Activated effector memory CD4-positive, alpha-beta T cell treated with anti-CD3 and anti-CD28 coated beads, Interleukin-2, amount 50 U/mL, for 16 hours (primary cell): Measurements from ENCODE around the gene OR11H7.
"Not testable (repeated sequence)": the region's sequence is repeated elsewhere in the genome, so short reads cannot be mapped to it uniquely, and the experiment has no call there.

Experiments
- DNase-seq: peaks from one replicate; pipeline ENCODE4 v3.0.0-alpha.2; 2020

The OR11H7 gene

DNA sequence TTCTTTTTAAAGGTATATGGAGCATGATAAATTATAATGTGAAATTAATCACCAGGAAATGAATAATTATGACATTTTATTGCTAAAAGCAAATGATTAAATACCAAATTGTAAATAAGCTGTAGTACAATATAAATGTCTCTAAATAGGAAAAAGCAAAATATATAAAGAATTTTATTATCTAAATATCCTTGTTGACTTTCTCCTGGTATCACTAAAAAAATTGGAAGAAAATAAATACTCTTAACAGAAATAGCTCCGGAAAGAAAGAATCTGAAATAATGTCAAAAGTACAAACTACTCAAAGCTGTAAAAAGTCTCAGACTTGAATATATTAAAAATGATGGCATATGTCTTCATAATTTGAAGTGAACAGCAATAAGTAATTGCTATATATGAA lies at the start of gene OR11H7:
Gene OR11H7 (plus strand): TSS at position 301 of the 400 bp plus-strand sequence.
- no peak for DNase-seq

DNA sequence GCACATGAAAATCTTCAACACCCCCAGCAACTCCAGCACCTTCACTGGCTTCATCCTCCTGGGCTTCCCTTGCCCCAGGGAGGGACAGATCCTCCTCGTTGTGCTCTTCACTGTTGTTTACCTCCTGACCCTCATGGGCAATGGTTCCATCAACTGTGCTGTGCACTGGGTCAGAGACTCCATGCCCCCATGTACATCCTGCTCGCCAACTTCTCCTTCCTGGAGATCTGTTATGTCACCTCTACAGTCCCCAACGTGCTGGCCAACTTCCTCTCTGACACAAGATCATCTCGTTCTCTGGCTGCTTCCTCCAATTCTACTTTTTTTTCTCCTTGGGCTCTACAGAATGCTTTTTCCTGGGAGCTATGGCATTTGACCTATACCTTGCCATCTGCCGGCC lies 49.6 kb upstream of the OR11H7 start:
- DNase-seq, result no peak

DNA sequence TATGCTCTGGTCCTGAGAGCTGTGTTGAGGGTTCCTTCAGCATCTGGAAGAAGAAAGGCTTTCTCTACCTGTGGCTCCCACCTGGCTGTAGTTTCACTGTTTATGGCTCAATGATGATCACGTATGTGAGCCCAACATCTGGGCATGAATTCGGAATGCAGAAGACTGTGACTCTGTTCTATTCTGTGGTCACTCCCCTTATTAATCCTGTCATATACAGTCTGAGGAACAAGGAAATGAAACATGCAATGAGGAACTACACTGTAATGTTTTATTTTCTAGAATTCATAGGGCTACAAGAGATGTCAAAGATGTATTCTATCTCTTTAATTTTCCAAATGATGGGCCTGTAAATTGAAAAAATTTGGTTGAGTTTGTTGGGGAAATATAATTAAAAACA lies 48.9 kb upstream of the OR11H7 start:
- DNase-seq, result no peak

DNA sequence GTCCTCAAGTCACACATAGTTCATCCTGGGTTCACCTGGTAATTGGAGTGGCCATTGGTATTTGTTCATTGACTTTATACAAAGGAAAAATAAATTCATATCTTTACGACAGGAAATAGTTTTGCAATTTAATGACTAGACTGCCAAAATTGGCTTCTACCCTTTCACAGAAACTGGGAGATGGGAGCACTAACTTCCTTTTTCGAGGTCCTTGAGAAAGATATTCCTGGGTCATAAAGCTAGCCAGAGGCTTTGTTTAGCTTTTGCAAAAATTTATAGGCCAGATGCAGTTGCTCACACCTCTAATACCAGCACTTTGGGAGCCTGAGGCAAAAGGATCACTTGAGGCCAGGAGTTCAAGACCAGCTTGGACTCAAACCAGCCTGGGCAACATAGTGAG lies 48.3 kb upstream of the OR11H7 start:
- DNase-seq, result no peak

DNA sequence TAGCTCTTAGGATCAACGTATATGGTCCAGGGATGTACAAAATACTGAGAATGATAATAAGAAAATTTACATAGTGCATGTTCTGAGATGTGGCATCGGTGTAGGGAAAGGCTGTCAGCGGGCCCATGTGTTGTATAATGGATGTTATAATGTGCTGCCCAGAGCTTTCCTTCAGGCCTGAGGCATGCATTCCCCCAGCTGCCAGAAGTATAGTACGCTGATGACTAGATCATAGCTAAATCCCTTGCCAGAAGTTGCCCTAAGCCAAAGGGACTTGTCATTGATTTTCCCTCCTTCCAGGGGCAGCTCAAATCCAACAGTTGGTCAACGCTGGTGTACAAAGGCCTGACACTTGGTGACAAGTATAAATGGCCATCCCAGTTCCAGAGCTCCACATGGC lies 44.6 kb upstream of the OR11H7 start:
- no peak for DNase-seq

DNA sequence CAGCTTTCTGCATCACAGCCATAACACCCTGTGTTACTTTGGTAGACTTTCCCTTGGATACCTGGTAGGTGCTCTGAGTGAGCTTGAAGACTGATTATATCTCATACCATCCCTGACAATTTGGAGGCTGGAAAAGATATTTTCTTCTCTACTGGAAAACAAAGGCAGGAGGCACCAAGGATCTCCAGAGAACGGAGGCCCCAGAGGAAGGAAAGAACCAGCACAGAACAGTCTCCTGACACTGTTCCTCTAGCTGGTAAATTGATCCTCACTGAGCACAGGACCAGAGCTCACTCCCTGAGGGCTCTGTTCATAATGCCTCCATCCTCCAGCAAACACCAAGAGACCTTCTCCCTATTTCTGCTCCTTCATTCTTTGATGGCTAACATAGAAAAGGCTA lies 38.2 kb upstream of the OR11H7 start, which contains the start of gene OR11G2:
Gene OR11G2 (plus strand): TSS at position 301 of the 400 bp plus-strand sequence. CDS start 6,542 bp downstream, outside the sequence.
- DNase-seq, result no peak

DNA sequence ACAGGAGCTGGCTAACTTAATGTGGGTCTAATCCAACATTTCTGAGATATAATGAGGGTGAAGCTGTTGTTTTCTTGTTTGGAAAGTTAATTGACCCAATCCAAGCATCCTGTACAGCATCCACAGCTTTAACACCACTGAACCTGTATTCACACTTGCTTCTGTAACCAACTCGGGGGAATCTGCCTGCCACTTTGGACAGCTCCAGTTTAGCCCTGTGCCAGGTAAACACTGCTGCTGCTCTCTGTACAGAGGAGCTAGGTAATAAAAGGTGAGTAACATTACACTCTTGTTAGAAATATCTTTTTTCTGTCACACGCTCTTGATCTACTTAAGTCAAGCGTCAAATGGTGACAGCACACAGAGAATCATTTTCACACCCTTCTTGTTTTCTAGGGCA lies 37.4 kb upstream of the OR11H7 start:
- DNase-seq, result no peak

DNA sequence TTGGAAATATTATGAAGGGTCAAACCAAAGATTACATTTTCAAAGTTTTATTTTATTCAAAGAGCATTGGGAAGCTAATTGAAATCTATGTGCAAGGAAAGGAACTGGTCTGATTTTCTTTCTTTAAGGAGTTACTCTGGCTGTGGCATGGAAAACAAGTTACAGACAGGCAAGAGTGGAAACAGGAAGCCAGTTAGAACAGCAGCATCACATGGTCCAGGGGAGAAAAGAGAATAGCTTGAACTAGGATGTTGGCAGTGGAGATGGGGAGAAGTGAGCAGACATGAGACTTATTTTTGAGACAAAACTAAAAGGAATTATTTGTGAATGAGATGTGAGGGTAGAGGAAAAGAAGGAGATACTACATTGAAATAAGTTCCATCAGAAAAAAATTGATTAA lies 34.7 kb upstream of the OR11H7 start:
- no peak for DNase-seq

DNA sequence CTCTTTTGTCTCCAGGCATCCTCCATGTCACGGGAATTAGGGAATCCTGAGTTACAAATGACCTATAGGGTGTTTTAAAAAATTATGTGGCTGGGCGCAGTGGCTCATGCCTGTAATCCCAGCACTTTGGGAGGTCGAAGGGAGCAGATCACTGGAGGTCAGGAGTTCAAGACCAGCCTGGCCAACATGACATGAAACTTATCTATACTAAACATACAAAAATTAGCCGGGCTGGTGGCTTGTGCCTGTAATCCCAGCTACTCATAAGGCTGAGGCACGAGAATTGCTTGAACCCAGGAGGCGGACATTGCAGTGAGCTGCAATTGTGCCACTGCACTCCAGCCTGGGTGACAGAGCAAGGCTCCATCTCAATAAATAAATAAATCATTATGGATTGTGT lies 33.6 kb upstream of the OR11H7 start:
- not testable (repeated sequence) for DNase-seq

DNA sequence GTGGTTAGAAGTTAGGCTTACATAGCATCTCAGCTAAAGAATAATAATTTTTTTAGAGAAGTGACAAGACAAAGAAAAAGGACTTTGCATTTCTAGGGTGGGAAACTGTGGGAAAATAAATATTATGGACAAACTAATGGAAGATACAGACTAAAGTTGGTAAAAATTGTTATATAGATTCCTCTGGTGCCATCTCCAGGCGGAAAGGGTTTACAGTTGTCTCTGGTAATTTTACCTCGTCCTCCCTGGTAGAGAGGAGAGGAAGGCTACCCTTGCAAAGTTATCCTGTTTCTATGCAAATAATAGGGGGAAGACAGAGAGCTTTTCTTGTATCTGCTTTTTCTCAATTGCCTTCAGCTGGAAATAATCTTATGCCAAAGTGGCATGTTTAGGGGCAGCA lies 32.9 kb upstream of the OR11H7 start:
- DNase-seq, result no peak

DNA sequence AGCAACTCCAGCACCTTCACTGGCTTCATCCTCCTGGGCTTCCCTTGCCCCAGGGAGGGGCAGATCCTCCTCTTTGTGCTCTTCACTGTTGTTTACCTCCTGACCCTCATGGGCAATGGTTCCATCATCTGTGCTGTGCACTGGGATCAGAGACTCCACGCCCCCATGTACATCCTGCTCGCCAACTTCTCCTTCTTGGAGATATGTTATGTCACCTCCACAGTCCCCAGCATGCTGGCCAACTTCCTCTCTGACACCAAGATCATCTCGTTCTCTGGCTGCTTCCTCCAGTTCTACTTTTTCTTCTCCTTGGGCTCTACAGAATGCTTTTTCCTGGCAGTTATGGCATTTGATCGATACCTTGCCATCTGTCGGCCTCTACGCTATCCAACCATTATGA lies 31.3 kb upstream of the OR11H7 start:
- DNase-seq, result no peak

DNA sequence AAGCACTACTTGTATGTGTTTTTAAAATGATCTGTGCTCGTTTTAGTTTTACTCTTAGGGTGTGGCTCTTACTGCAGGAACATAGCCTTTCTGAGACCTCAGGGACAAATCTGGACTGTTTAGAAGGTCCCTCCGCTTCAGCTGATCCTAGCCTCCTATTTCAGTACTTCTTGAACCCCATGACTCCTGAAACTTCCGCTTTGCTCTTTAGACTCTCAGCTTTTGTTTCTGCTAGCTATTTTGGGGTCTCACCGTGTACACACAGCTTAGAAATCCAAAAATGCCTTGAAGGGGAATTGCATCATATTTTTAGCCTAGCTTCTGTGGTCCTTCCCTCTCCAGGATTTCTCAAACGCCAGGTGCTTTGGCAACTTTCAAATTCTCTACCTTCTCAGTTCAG lies 29.8 kb upstream of the OR11H7 start:
- DNase-seq, result no peak

DNA sequence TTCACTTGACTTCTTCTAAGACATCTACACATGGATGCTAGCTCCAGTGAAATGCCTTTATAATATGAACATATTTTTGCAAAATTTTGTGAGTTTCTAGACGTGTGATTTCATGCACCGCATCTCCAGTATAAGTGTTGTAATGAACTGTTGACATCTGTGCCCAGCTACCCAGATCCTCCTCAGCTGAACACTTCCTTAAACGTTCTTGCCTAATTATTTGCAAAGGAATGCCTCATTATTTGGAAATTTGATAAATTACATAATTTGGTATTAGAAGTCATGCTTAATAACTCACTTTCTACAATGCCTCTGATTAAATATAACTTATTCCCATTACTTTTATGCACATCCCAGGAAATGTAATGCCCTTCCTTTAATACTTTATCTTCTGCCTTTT lies 24.1 kb upstream of the OR11H7 start:
- DNase-seq, result no peak

DNA sequence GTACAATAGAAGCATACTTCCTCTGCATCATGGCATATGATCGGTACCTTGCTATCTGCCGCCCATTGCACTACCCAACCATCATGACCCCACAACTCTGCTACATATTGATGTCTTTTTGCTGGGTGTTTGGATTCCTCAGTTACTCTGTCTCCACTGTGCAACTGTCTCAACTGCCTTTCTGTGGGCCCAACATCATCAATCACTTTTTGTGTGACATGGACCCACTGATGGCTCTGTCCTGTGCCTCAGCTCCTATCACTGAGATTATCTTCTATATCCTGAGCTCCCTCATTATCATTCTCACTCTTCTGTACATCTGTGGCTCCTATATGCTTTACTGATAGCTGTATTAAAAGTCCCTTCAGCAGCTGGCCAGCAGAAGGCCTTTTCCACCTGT lies 19.2 kb upstream of the OR11H7 start:
- no peak for DNase-seq

DNA sequence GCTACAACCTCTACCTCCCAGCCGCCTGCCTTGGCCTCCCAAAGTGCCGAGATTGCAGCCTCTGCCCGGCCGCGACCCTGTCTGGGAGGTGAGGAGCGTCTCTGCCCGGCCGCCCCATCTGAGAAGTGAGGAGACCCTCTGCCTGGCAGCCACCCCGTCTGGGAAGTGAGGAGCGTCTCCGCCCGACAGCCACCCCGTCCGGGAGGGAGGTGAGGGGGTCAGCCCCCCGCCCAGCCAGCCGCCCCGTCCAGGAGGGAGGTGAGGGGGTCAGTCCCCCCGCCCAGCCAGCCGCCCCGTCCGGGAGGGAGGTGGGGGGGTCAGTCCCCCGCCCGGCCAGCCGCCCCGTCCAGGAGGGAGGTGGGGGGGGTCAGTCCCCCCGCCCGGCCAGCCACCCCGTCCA lies 16.4 kb upstream of the OR11H7 start:
- not testable (repeated sequence) for DNase-seq

DNA sequence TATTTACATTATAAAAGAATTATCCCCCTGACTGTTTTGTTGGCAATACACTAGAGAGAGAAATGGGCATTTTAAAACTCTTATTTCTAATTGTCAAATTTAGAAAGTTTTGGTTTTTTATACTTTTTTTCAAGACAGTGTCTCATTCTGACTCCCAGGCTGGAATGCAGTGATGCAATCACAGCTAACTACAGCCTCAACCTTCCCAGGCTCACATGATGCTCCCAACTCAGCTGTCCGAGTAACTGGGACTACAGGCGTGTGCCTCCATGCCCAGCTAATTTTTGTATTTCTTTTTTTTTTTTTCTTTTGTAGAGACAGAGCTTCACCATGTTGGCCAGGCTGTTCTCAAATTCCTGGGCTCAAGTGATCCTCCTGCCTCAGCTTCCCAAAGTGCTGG lies 13.6 kb upstream of the OR11H7 start:
- DNase-seq, result no peak

DNA sequence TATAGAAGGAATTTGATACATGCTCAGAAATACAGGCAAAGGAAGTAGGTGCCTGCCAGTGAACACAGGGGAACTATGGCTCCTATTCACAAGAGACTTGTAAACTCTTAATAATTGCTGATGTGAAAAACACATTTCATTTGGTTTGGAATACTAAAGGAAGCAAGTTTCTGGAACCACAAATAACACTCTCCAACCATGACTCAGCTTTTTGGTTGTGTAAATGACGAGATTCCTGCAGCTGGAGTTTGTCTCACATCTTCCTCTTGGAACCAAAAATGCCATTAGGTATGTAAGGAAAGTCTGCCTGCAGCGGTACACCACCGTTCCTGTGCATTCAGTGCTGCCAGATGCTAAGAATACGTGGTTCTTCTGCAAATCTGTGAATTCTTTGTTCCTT lies 9.7 kb upstream of the OR11H7 start:
- DNase-seq, result no peak

DNA sequence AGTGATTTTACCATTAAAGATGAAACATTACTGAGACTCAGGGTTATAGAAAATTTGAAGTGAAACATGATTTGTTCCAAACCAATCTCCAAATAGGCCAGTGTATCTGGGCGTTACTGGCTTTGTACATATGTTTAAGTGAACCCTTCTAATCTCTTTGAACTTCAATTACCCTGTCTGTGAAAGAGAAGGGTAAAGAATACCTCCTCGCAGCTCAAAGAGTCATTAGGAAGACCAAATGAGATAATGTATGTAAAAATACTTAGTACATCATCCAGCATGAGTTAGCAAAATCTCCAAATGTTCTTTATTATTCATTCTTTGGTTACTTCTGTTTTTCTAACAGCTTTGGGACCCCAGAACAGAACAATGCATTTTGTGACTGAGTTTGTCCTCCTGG lies 5.4 kb upstream of the OR11H7 start, which contains the start of gene OR11H6:
Gene OR11H6 (plus strand): TSS at position 301 of the 400 bp plus-strand sequence. CDS start 0 bp downstream, at position 301.
- no peak for DNase-seq

DNA sequence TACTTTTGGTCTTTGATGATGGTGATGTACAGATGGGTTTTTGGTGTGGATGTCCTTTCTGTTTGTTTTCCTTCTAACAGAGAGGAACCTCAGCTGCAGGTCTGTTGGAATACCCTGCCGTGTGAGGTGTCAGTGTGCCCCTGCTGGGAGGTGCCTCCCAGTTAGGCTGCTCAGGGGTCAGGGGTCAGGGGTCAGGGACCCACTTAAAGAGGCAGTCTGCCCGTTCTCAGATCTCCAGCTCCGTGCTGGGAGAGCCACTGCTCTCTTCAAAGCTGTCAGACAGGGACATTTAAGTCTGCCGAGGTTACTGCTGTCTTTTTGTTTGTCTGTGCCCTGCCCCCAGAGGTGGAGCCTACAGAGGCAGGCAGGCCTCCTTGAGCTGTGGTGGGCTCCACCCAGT lies 6.6 kb downstream of the OR11H7 start:
- DNase-seq, result not testable (repeated sequence)

DNA sequence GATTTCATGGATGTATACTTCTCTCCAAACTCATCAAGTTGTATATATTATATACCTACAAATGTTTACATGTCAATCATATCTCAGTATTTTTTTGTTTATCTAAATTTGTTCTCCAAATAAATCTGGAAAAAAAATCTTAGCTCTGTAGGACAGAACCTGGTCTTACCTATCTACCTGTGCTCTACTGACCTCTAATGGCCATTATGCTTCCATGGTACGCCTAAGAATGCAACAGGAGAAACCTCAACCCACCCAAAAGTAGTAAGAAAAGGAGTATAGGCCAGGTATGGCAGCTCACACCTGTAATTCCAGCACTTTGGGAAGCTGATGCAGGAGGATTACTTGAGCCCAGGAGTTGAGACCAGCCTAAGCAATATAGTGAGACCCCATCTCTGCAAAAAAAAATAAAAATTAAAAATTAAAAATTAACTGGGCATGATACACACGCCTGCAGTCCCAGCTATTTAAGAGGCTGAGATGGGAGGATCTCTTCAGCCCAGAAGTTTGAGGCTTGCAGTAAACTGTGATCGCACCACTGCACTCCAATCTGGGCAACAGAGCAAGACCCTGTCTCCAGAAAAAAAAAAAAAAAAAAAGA lies 19.0 kb downstream of the OR11H7 start:
- DNase-seq, result no peak

DNA sequence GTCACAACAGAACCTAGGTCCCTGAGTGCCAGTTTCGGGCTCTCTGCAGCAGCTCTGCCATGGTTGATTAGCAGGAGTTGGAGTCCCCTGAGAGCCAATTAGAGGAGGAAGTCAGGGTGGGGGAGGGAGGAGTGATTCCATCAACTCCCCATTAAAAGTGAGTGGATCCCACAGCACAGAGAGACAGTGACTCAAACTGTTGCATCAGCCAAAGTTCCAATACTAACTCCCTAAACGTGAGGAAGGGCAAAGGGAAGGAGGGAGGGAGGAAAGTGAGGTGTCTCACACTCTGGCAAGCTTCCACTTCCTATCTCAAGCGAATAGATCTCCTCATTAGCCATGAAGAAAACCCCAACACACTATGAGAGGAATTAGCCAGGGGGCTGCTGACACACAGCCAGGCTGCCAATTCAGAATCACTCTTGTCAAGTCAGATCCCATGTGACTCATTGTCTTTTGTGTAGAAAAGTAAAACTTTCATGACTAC lies 33.9 kb downstream of the OR11H7 start:
- DNase-seq, result no peak

DNA sequence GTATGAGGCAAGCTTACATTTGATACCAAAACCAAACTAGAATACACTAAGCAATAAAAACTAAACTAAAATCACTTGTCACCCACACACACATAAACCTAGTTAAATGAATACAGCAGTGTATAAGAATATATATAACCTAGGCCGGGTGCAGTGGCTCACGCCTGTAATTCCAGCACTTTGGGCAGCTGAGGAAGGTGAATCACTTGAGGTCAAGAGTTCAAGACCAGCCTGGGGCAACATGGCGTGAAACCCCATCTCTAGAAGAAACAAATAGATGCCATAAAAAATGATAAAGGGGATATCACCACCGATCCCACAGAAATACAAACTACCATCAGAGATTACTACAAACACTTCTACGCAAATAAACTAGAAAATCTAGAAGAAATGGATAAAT lies 35.6 kb downstream of the OR11H7 start:
- DNase-seq, result not testable (repeated sequence)

DNA sequence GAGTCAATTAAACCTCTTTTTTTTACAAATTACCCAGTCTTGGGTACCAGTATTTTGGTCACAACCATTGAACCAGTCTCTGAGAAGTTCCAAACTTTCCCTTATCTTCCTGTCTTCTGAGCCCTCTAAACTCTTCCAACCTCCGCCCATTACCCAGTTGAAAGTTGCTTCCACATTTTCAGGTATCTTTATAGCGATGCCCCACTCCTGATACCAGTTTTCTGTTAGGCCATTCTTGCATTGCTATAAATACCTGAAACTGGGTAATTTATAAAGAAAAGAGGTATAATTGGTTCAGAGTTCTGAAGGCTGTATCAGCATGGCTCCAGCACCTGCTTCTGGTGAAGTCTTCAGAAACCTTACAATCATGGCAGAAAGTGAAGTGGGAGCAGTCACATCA lies 45.3 kb downstream of the OR11H7 start:
- no peak for DNase-seq

DNA sequence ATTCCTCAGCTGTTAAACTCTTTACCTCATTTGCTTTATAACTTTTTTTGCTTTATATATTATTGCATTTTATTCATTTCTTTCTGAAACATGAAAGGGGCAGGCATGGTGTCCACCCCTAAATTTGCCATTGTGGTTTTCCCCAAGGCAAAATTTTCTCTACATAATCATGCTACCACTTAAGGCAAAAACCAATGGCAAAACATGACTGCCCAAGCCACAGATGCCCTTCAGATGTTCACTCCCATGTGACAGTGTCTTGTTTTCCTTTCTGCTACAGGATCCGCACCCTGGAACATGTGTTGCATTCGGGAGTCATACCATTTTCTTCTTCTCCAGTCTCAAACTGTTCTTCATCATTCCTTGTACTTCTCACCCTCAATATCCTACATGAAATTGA lies 48.6 kb downstream of the OR11H7 start:
- no peak for DNase-seq

DNA sequence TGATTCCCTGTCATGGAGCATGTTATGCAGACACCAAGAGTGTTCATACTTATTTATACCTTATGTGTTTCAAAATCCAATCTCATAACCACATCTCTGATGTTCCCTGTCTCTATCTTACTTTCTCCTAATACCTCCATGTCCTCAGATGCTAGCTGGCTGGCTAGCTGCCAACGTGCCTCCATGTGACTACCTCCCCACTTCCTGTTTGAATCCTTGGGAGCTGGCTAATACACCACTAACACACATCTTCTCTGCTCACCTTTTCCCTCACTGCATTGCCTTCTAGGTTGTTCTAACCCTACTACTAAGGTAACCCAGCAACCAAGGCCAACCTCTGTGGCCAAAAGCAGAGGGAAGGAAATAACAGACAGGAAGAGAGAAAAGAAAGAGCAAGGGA lies 49.6 kb downstream of the OR11H7 start:
- peak; percentile 62 for DNase-seq
